Activated T-helper 1 cell treated with anti-CD3 and anti-CD28 coated beads, Interleukin-2, amount 50 U/mL, for 16 hours (primary cell): ENCODE results near the gene CDPF1.

Experiments
- DNase-seq, 2 donors: peaks; one replicate each; pipeline ENCODE4 v3.0.0-alpha.2; 2020; ENCODE audit warnings: low read depth in 1 of 2, low spot score in 1 of 2

The CDPF1 gene

GRCh38 chr22:46259374-46259773 is 9.3 kb upstream of the CDPF1 start:
- no peak for DNase-seq

GRCh38 chr22:46256358-46256958 is 6.4 kb upstream of the CDPF1 start:
- DNase-seq: no peak

GRCh38 chr22:46251816-46252380 is 1.8 kb upstream of the CDPF1 start:
- no peak for DNase-seq

GRCh38 chr22:46251266-46251665 is 1.2 kb upstream of the CDPF1 start:
- DNase-seq: no peak

- no peak for DNase-seq
These were observed 661 bp upstream of the CDPF1 start for GRCh38 chr22:46250783-46251125.

GRCh38 chr22:46247443-46247975 is 2.6 kb downstream of the CDPF1 start:
- no peak for DNase-seq

- DNase-seq: no peak
These were observed 3.9 kb downstream of the CDPF1 start for GRCh38 chr22:46246178-46246577.

DNA sequence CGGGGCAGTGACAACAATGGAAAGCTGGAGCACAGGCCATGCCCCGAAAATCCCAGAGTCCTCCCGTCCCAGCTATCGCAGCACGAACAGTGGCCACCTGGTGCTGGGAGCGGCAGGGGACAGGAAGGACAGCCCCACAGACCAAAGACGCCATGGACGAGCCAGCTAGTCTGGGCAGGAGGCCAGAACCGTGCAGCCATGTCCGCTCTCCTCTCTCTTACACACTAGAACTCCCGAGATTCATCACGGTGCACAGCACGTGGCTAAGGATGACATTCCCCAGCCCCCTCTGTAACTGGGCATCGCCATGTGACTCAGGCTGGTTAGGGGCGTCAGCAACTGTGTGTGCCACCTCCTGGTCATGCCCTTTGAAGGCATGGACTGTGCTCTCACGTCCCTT is 4.6 kb downstream of the CDPF1 start:
- no peak for DNase-seq

DNA sequence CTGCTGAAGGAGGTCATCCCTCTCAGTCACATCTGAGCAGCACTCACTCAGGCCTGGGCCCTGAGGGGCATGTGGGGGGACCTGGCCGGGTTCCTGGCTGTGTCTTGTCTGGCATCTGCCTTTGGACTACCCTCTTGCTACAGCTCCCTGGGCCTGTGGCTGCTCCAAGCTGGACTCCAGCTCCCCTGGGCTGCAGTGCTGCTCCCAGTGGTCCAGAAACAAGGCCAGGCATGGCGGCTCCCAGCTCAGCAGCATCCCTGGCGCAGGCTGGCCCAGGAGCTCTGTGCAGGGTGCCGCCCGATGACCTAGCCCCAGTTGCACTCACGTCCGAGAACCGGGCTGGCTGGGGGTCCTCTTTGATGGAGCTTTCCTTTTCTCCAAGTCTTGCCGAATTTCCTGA is 5.3 kb downstream of the CDPF1 start:
- no peak for DNase-seq

GRCh38 chr22:46242076-46242475 is 8.0 kb downstream of the CDPF1 start:
- no peak for DNase-seq

GRCh38 chr22:46241396-46242007 is 8.6 kb downstream of the CDPF1 start:
- DNase-seq: no peak

- DNase-seq: no peak
These were observed 9.2 kb downstream of the CDPF1 start for GRCh38 chr22:46240907-46241306.

- no peak for DNase-seq
These were observed 9.6 kb downstream of the CDPF1 start for GRCh38 chr22:46240506-46240905.

- no peak for DNase-seq
These were observed 10.0 kb downstream of the CDPF1 start for GRCh38 chr22:46240073-46240472.

DNA sequence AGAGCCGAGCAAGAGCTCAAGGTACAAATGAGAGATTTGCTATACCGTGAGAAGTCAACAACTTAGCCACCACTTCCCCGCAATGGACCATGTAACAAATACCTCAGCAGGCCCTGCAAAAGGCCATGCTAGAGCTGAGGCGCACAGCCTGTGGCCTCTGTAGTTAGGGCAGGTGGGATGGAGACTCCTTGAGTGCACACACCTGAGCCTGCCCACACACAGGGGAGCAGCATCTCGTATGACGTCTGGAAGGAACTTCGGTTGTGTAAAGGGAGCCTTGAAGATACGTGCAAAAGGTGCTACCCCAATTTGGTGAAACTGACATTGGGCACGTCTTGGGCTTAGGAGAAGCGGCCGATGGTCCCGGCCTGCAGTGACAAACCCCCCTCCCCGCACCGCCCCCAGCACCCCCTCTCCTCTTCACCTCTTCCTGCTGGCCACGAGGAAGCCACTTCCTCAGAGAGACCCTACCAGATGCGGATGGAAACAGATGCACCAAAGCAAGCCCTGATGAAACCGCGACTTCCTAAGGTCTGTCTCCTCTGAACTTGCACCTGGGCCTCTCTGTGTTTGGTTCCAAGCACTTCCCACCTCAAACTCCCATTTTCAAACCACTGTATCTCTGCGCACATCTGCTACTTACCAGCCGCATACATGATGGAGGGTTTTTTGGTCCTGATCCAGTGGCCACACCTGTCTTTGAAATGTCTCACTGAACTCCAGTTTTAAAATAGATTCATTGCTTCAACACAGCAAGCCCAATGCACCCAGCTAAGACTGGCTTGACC is 10.6 kb downstream of the CDPF1 start:
- no peak for DNase-seq

DNA sequence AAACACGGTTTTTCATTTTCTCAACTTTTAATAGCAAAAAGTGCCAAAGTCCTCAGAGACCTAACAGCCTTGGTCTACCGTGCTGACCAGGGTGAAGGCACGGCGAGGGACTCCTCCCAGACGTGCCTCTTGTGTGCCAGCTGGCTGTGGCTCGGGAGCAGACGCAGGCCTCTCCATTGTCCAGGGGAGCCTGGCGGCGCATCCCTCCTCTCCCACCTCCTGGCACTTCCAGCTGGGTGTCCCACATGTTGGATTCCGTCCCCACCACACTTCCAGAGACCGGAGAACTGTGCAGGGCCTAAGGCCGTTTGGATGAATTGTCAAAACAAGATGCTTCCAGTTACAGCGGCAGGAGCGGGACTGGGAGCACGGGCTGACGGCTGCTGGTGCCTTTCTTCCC is 11.6 kb downstream of the CDPF1 start:
- DNase-seq: no peak

- DNase-seq: no peak
These were observed 12.5 kb downstream of the CDPF1 start for GRCh38 chr22:46237453-46238124.

DNA sequence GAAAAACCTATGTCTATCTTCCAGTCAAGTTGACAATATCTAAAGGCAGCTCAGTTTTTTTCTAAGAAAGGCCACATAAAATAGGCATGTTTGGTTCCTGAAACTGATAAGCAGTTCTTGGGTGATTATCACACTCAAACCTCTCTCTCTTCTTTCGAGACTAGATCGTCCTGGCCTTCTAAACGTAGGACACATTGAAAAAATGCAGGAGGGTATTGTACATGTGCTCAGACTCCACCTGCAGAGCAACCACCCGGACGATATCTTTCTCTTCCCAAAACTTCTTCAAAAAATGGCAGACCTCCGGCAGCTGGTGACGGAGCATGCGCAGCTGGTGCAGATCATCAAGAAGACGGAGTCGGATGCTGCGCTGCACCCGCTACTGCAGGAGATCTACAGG is 15.1 kb downstream of the CDPF1 start:
- DNase-seq: no peak

DNA sequence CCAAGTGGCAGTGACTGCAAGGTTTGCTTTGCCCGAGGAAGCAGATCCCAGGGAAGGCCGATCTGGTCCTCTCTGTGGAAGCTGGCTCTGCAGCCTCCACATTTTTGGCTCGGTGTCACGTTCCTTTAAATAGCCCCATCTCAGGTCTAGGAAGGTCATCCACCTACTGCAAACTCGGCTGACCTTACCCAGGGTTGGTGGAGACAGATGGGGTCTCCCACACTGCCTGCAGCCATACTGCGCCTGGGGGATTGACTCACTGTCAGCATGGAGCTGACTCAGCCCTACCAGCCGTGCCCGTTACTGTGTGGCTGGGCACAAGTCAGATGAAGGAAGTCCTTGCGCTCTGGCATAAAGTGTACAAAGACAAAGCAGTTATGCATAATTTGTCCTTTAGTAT is 16.9 kb downstream of the CDPF1 start:
- DNase-seq: no peak

GRCh38 chr22:46230262-46230901 is 19.7 kb downstream of the CDPF1 start:
- no peak for DNase-seq

DNA sequence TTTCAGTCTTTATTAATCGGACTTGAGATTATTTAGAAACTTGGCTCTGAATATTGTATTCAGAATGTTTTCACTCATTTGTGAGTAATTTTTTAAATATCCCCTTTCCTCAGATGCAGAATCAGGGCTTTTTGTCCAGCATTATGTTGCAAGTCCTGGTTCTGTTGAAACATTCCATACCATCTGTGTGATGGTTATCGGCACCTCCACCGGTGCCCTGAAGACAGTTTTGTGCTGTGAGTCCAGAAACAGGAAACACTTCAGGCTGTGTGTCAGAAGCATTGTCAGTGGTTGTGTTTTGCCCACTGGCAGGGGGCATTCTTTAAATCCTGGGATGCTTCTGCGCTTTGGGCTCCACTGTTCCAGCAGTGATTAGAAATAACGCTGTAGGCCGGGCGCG is 20.4 kb downstream of the CDPF1 start:
- DNase-seq: no peak
